Measurements from ENCODE around the gene ATRIP. TPM values are rescaled to one million over a fixed set of nuclear protein-coding genes. Genes with fewer than 3 reads are reported as not detected.
A peak's percentile ranks its signal among the peaks of the same experiment; 100 is the strongest.

ATRIP gene
- total and polyA plus RNA-seq, 10 of the 15 experiments (the other 5 are each of a cell fraction or from before 2014, with no cell fraction given) = 1.4 to 16.0 (median 10.1) TPM

- TF ChIP-seq USF1 (IDR thresholded peaks at IDR 0.05; ENCODE audit: borderline replicate concordance, extremely low read length, insufficient read depth, low read depth, low read length) = no peak
- TF ChIP-seq HDAC2 (IDR thresholded peaks at IDR 0.05) = no peak
- peak; percentile 55 for TF ChIP-seq KLF5 (IDR thresholded peaks at IDR 0.05; ENCODE audit: partially characterized antibody)
- no peak for TF ChIP-seq ZNF24 (IDR thresholded peaks at IDR 0.05)
- TF ChIP-seq CEBPZ (IDR thresholded peaks at IDR 0.05; ENCODE audit: low read depth, low read length) = no peak
- TF ChIP-seq DPF2 (IDR thresholded peaks at IDR 0.05) = no peak
- no peak for TF ChIP-seq ZZZ3 (IDR thresholded peaks at IDR 0.05; ENCODE audit: control insufficient read depth, insufficient read length, low read depth)
- TF ChIP-seq SMAD1 (IDR thresholded peaks at IDR 0.05; ENCODE audit: low read depth, partially characterized antibody) = no peak
- no peak for TF ChIP-seq SP1 (IDR thresholded peaks at IDR 0.05; ENCODE audit: low read depth, low read length)
- TF ChIP-seq SRF (IDR thresholded peaks at IDR 0.05; ENCODE audit: low read depth in 2 of 2, low read length in 2 of 2) = 0 out of 4 replicates have a peak, but pooled peaks of 1 of the 2 experiments have one; percentile 38
- no peak for TF ChIP-seq NR2F1 (conservative IDR thresholded peaks at IDR 0.05)
- TF ChIP-seq MXI1 (IDR thresholded peaks at IDR 0.05; ENCODE audit: low read depth, low read length) = 0 out of 2 replicates have a peak, but pooled peaks have one; percentile 16
- TF ChIP-seq ZSCAN29 (IDR thresholded peaks at IDR 0.05) = no peak
- peak; percentile 82 for TF ChIP-seq IKZF1 (conservative IDR thresholded peaks at IDR 0.05)
- TF ChIP-seq PAX8 (IDR thresholded peaks at IDR 0.05) = no peak
- TF ChIP-seq GATAD2B (conservative IDR thresholded peaks at IDR 0.05; ENCODE audit: low read depth) = 0 out of 2 replicates have a peak, but pooled peaks have one; percentile 50
- TF ChIP-seq ZNF217 (IDR thresholded peaks at IDR 0.05) = no peak
- no peak for TF ChIP-seq BMI1 (IDR thresholded peaks at IDR 0.05; ENCODE audit: borderline replicate concordance)
- TF ChIP-seq FOXM1 (IDR thresholded peaks at IDR 0.05; ENCODE audit: low read depth, low read length) = peak; percentile 79; the same call in 1 of the 2 replicates
- TF ChIP-seq IRF5 (IDR thresholded peaks at IDR 0.05; ENCODE audit: borderline replicate concordance) = no peak
- TF ChIP-seq MAX (IDR thresholded peaks at IDR 0.05; ENCODE audit: low read depth, low read length) = no peak
- no peak for TF ChIP-seq ZBED1 (IDR thresholded peaks at IDR 0.05; ENCODE audit: borderline replicate concordance)
- TF ChIP-seq MEF2A (IDR thresholded peaks at IDR 0.05; ENCODE audit: insufficient read depth, low read depth, low read length) = no peak
- no peak for TF ChIP-seq CHD2 (IDR thresholded peaks at IDR 0.05; ENCODE audit: borderline replicate concordance, low read depth, low read length)
- TF ChIP-seq HDAC6 (IDR thresholded peaks at IDR 0.05; ENCODE audit: unreplicated experiment) = no peak
Measured at GRCh38 chr3:48435774-48436476, 10.6 kb upstream of the ATRIP start (continued).

All from GM12878 (cell line).